OCI-M2 (cell line): Measurements from ENCODE around the gene CTSL.

ENCODE experiments used
- DNase-seq: peaks from one replicate; lab custom pipeline; 2025; ENCODE audit not compliant: unreplicated experiment; lab: John Stamatoyannopoulos, UW

CTSL gene

DNA sequence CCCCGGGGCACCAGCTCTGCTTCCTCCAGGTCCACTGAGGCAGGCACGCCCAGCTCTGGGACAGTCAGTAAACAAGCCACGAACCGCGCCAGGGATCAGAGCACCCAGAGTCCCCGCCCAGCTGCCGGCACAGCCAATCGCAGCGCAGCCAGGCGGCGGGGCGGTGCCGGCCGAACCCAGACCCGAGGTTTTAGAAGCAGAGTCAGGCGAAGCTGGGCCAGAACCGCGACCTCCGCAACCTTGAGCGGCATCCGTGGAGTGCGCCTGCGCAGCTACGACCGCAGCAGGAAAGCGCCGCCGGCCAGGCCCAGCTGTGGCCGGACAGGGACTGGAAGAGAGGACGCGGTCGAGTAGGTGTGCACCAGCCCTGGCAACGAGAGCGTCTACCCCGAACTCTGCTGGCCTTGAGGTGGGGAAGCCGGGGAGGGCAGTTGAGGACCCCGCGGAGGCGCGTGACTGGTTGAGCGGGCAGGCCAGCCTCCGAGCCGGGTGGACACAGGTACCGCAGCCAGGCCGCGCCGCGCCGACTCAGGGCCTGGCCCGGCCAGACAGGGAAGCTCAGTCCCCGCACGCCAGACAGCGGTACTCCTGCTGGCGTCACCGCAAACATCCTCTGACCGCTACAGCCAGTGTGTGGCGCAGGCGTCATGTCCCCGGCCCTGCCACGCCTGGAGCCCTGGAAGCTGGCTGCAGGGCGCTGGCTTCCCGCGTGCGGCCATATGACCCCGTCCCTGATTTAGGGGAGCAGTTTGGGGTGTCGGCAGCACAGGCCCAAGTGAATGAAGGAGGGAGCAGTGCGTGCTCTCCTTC is at the start of gene CTSL:
Gene CTSL, plus strand, starts transcription at position 220 of the 810 bp plus-strand sequence. CDS start 1,485 bp downstream, outside the sequence.
- peak; percentile 52 for DNase-seq

DNA sequence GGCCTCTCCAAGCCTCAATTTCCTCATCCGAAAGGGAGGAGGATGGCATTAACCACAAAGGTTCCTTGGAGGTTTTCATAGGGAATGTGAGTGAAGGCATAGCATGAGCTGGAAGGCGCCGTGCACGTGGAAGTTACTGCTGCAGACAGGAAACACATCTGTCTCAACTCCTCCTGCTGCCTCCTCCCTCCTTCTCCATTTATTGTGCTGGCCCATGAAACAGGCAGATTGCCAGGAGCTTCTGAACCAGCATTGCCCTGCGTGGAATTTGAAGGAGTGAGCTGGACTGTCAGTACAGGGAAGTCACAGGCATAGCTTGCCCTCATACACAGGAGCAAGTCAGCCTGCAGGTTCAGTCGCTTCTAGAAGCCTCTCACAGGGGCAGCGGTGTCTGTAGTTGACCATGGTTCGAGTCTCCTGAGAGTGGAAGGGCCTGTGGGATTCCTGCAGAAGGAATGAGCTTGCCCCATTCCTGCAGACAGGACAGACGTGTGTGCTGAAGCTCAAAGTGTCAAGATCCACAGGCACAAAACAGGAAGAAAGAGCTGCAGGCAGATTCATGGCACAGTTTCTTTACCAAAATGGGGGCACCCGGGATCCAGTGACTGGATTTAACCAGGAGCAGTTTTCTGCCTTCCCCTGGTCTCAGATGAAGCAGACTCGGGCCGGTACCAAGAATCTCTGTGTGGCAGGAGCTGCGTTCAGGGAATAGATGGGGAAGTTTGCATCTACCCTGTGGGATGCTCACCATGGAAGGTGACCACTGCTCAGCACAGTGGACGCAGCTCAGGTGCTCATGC is 48.7 kb upstream of the CTSL start:
- DNase-seq: no peak

DNA sequence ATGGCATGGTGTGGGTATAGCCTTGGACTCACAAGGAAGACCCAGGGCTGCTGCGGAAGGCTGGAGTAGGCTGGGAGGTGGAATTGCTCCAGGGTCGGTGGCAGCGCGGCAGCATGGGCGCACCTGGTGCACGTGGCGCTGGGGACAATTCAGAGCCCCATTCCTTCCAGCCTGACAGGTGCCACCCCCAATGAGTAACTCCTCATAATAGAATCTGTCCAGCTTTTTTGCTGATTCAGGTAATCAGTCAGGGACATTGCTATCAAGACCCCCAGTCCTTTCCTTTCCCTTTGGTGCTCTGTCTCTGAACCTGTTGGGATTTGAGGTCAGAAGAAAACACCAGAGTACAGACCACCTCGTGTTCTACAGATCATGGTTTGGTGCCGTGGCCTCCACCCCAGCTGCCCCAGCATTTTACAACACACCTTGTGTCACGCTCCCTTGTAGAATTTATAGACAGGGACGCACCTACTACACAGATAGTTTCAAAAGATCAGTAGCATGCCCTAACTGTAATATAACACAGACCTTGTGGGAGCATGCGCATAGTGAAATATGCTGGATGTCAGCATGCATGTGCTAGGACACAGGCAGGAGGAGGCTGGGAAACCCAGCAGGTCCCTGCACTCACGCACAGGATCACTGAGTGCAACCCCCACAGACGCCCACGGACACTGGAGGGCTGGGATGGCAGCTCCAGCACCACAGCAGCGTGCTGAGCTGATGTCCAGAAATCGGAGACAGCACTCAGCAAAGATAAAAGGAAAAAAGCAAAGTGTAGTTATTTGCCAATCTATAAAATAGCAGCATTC is 47.9 kb upstream of the CTSL start:
- DNase-seq: no peak

DNA sequence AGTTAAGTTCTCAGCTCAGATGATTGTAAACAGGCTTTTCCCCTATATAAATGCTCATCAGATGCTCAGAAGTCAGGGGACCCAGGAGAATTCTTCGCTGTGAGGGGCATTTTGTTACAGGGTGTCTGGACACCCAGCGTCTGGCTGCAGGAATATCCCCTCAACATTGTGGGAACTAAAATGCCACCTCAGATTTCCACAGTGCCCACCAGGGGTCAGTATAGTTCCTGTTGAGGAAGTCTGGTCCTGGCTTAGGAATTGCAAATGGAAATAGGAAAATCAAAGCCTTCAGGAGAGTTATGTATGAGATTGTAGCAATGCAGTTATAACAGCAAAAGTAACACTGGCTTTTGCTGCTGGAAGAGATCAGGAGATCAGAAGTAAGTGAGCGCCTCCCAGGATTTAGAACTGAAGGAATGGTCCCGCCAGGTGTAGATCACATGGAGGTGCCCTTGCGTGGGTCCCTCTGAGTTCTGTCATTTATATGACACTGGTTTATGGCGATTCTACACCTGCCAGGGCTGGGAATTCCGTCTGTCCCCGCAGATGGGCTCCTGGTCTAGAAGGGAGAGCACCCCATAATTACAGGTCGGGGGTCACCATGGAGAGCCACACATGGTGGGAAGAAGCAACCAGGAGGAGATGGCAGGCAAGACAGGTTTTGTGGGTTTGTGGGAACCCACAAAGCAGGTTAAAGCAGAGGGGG is 47.1 kb upstream of the CTSL start:
- no peak for DNase-seq

- DNase-seq: no peak
Measured at GRCh38 chr9:87681271-87682061, 44.5 kb upstream of the CTSL start.

GRCh38 chr9:87682085-87682484 is 43.8 kb upstream of the CTSL start:
- DNase-seq: no peak

GRCh38 chr9:87682618-87683017 is 43.3 kb upstream of the CTSL start:
- no peak for DNase-seq

GRCh38 chr9:87683751-87684626 is 41.9 kb upstream of the CTSL start:
- DNase-seq: no peak

DNA sequence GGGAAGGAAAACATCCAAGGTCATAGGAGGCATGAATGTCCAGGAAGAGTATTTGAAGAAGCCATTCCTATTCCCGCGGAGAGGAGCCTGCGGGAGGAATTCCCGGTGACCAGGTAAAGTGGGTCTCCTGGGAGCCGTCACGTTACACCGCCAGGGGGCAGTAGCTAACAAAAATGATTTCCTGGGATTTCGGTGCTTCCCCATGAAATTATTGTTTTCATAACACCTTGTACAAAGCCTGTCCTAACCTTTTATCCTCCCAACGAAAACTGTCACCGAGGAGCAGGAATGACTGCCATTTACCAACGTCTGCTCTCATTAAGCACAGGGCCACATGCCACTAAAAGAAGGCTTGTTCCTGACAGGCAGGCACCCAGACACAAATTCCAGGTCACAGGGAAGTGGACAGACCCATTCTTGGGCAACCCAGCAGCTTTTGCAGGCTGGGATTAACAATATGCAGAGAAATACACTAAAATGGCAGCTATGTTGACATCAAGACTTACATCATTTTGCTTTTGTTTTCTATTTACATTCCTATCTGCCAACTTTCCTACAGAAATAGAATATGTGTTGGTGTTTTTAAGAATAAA is 41.2 kb upstream of the CTSL start:
- DNase-seq: no peak

DNA sequence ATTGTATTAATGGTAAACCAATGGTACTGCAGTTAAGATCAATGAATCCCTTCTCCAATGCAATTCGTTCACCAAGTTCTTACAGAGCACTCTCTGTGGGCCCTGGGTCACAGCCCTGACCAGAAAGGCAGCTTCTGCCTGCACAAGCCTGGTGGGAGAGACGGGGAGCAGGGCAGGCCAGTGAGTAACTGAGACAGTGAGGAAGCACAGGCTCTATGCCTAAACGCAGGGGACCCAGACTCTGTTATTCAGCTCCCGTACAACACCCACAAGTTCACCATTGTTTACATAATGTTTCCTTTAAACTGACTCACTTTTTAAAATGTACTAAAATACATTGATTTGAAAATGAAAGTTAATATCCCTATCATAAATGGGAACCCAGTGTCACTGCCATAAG is 40.5 kb upstream of the CTSL start:
- no peak for DNase-seq

GRCh38 chr9:87685871-87686519 is 39.9 kb upstream of the CTSL start:
- no peak for DNase-seq

GRCh38 chr9:87686520-87687090 is 39.3 kb upstream of the CTSL start:
- no peak for DNase-seq

GRCh38 chr9:87687207-87687606 is 38.7 kb upstream of the CTSL start:
- DNase-seq: no peak

DNA sequence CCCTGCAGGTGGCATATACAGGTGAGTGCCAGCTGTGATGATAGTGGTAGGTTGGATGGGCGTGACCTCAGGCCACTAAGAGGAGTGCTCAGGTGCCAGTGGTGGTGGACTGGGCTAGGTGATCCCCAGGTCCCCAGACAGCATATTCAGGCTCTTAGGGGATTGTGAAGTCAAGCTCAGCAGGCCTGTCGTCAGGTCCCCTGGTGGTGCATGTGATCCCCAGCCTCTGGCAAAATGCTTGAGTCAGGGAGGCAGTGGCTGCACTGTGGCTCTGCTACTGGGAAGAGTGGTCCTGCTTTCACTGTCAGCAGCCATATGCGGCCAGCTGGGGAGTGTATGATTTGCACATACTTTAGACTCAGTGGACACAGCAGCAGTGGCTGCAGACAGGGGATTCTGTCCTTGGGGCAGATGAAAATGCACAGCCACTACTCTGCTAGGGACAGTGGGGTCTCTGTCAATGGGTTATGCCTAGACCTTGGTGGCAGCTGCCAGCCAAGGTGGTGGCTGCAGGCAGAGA is 31.6 kb upstream of the CTSL start:
- DNase-seq: no peak

DNA sequence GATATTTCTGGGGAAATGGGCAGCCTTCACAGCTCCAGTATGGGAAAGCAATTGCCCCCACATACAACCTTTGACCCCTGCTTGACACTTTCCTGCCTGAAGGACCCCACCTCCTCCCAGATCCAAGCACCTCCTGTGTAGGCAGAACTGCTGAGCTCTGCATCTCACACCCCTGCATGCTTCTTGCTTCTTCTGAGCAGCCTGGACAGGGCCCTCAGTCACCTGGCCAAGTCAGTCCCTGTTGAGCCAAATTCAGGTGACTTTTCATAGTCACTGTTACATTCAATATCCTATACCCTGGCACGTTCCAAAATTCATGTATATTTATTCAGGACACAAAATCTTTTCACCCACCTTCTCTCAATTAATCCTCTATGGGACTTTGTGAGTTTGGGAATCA is 30.4 kb upstream of the CTSL start:
- DNase-seq: no peak

- DNase-seq: no peak
Measured at GRCh38 chr9:87696641-87697040, 29.3 kb upstream of the CTSL start.

- no peak for DNase-seq
Measured at GRCh38 chr9:87698069-87698809, 27.7 kb upstream of the CTSL start.
